GM12878 (cell line): Measurements from ENCODE around the gene MFGE8. TPM values are rescaled to one million over a fixed set of nuclear protein-coding genes. Genes with fewer than 3 reads are reported as not detected.

Experiments used
- ATAC-seq: fragments of 200-7000 bp; cut with Tn5 transposase; 3 replicates; pipeline ENCODE4 v1.9.1; 2020; ENCODE audit warnings: mild to moderate bottlenecking, moderate library complexity
- BruUV-seq: library from RNA; stranded (reverse); fragments of 400-500 nt; replicated peaks from 2 replicates; lab custom pipeline; 2021; lab: Mats Ljungman, UMichigan
- CTCF ChIA-PET: fragments of 300-600 bp; sonication (Branson Sonifier 250); formaldehyde crosslinking; extraction: SDS; loops from one replicate; lab custom pipeline; 2021; ENCODE audit warnings: inconsistent platforms; lab: Yijun Ruan, JAX
- POLR2A ChIA-PET: fragments of 350-600 bp; formaldehyde crosslinking; extraction: SDS; loops from one replicate; lab custom pipeline; 2021; ENCODE audit warnings: inconsistent platforms; lab: Charles Lee
- RAD21 ChIA-PET: fragments of 300-600 bp; sonication (Branson Sonifier 250); formaldehyde crosslinking; loops from one replicate; lab custom pipeline; 2023; ENCODE audit warnings: antibody characterized with exemption; ENCODE audit not compliant: unreplicated experiment; lab: Charles Lee
- SMC1A ChIA-PET: fragments of 300-600 bp; sonication (Branson Sonifier 250); formaldehyde crosslinking; loops from one replicate; lab custom pipeline; 2023; ENCODE audit not compliant: unreplicated experiment, uncharacterized antibody; lab: Charles Lee
- DNase-seq: peaks from one replicate; pipeline ENCODE4 v3.0.0-alpha.2; 2011; ENCODE audit warnings: low read depth, low spot score
- FAIRE-seq: peaks from 3 replicates; lab custom pipeline; 2011; peaks lifted over from hg19 to GRCh38; lab: Jason Lieb, UNC
- H2AFZ ChIP-seq: 2 replicates; pipeline ENCODE4 v1.6.0; 2011; ENCODE audit warnings: low read depth, low read length, control low read depth; ENCODE audit not compliant: control insufficient read depth
- H3K27ac ChIP-seq: 2 replicates; pipeline ENCODE4 v1.5.1; 2011; ENCODE audit warnings: control low read depth; ENCODE audit not compliant: control insufficient read depth, insufficient read depth
- H3K27me3 ChIP-seq, 2 experiments: replicated peaks in 1 of 2; 2 replicates each; pipeline versions ENCODE4 v1.6.0 to v1.6.1; 2011; ENCODE audit warnings: low read length in 1 of 2; ENCODE audit not compliant: control insufficient read depth in 2 of 2, insufficient read depth in 2 of 2
- H3K36me3 ChIP-seq, 2 experiments: 2 replicates each; pipeline ENCODE4 v1.5.1; 2011; ENCODE audit warnings: low read length in 1 of 2; ENCODE audit not compliant: control insufficient read depth in 2 of 2, insufficient read depth in 2 of 2
- H3K4me1 ChIP-seq: 2 replicates; pipeline ENCODE4 v1.6.1; 2011; ENCODE audit warnings: mild to moderate bottlenecking, low read length, moderate library complexity, mixed read lengths; ENCODE audit not compliant: control insufficient read depth, insufficient read depth
- H3K4me2 ChIP-seq: 2 replicates; pipeline ENCODE4 v1.6.0; 2011; ENCODE audit warnings: control low read depth; ENCODE audit not compliant: control insufficient read depth, insufficient read depth
- H3K4me3 ChIP-seq: fragments of 200-600 bp; sonication (generic); 2 replicates; pipeline ENCODE4 v1.5.1; 2016
- H3K79me2 ChIP-seq: 2 replicates; pipeline ENCODE4 v1.6.0; 2011; ENCODE audit warnings: low read length; ENCODE audit not compliant: control insufficient read depth, insufficient read depth
- H3K9ac ChIP-seq: 2 replicates; pipeline ENCODE4 v1.8.0; 2011; ENCODE audit warnings: low read length, control low read depth, mixed read lengths; ENCODE audit not compliant: control insufficient read depth, insufficient read depth
- H3K9me3 ChIP-seq: replicated peaks from 3 replicates; pipeline ENCODE4 v1.5.1; 2011; ENCODE audit warnings: mild to moderate bottlenecking, low read length; ENCODE audit not compliant: control insufficient read depth, insufficient read depth
- H4K20me1 ChIP-seq: 2 replicates; pipeline ENCODE4 v1.6.0; 2011; ENCODE audit not compliant: control insufficient read depth, insufficient read depth
- BACH1 ChIP-seq: fragments of 450-650 bp; IDR thresholded peaks from 2 replicates; pipeline ENCODE4 v1.6.1; 2017; ENCODE audit warnings: mild to moderate bottlenecking, borderline replicate concordance
- BCL3 ChIP-seq: IDR thresholded peaks from 2 replicates; pipeline ENCODE4 v1.6.1; 2011; ENCODE audit warnings: borderline replicate concordance, low read depth, mild to moderate bottlenecking, moderate library complexity, low read length; ENCODE audit not compliant: insufficient read depth, poor library complexity, severe bottlenecking
- CEBPB ChIP-seq, 2 experiments: fragments of 150-350 bp in 1 of 2; IDR thresholded peaks; 2 replicates each; pipeline ENCODE4 v1.6.1; 2012 to 2014; ENCODE audit warnings: low read depth in 2 of 2, low read length in 2 of 2, borderline replicate concordance in 1 of 2, inconsistent platforms in 1 of 2
- CEBPZ ChIP-seq: fragments of 150-350 bp; IDR thresholded peaks from 2 replicates; pipeline ENCODE4 v1.6.1; 2016; ENCODE audit warnings: low read depth, low read length
- EP300 ChIP-seq, 2 experiments: fragments of 150-350 bp in 1 of 2; IDR thresholded peaks; 2 replicates each; pipeline ENCODE4 v1.6.1; 2011 to 2012; ENCODE audit warnings: low read depth in 2 of 2, low read length in 2 of 2, borderline replicate concordance in 1 of 2, improper control_type of control experiment in 1 of 2, inconsistent platforms in 1 of 2; ENCODE audit not compliant: control insufficient read depth in 1 of 2
- MEF2A ChIP-seq: IDR thresholded peaks from 2 replicates; pipeline ENCODE4 v1.6.1; 2011; ENCODE audit warnings: low read depth, mild to moderate bottlenecking, low read length, moderate library complexity; ENCODE audit not compliant: insufficient read depth
- MYB ChIP-seq: fragments of 150-350 bp; IDR thresholded peaks from 2 replicates; pipeline ENCODE4 v1.6.1; 2014; ENCODE audit warnings: mild to moderate bottlenecking, low read depth, low read length, borderline replicate concordance
- NFYB ChIP-seq: IDR thresholded peaks from 2 replicates; pipeline ENCODE4 v1.6.1; 2011; ENCODE audit warnings: low read depth, mild to moderate bottlenecking, low read length, improper control_type of control experiment, moderate library complexity; ENCODE audit not compliant: insufficient read depth
- PAX8 ChIP-seq: fragments of 450-650 bp; IDR thresholded peaks from 2 replicates; pipeline ENCODE4 v1.6.1; 2017; ENCODE audit warnings: mild to moderate bottlenecking, moderate library complexity
- RCOR1 ChIP-seq: conservative IDR thresholded peaks from 2 replicates; pipeline ENCODE4 v1.6.1; 2012; ENCODE audit warnings: low read depth, low read length, improper control_type of control experiment
- RUNX3 ChIP-seq: IDR thresholded peaks from 2 replicates; pipeline ENCODE4 v1.6.1; 2012; ENCODE audit warnings: low read length, inconsistent platforms
- SMARCA5 ChIP-seq: fragments of 450-650 bp; IDR thresholded peaks from 2 replicates; pipeline ENCODE4 v1.6.1; 2017; ENCODE audit warnings: mild to moderate bottlenecking
- SPI1 ChIP-seq: IDR thresholded peaks from 2 replicates; pipeline ENCODE4 v1.6.1; 2011; ENCODE audit warnings: low read depth, mild to moderate bottlenecking, low read length, moderate library complexity, borderline replicate concordance; ENCODE audit not compliant: insufficient read depth
- SUPT20H ChIP-seq: IDR thresholded peaks from 2 replicates; pipeline ENCODE4 v1.6.1; 2011; ENCODE audit warnings: low read depth, mild to moderate bottlenecking, low read length, moderate library complexity, borderline replicate concordance; ENCODE audit not compliant: control insufficient read depth
- WGBS: methylation state at CpG from one replicate; pipeline ENCODE4 v1.1.6; 2016; ENCODE audit warnings: low lambda C conversion rate; ENCODE audit not compliant: insufficient replicate concordance, insufficient coverage; ENCODE audit errors: missing lambda C conversion rate; 5-methylcytosine and 5-hydroxymethylcytosine counted together
- in situ Hi-C: fragments of 300-500 bp; cut with MboI; formaldehyde crosslinking; loops from 9 replicates; pipeline ENCODE4 v1.14.3; 2018; ENCODE audit warnings: mixed read lengths
- intact Hi-C: fragments of 100-400 bp; cut with micrococcal nuclease; formaldehyde crosslinking; loops from one replicate; pipeline ENCODE4 v1.14.2; 2022; ENCODE audit not compliant: unreplicated experiment
- polyA plus RNA-seq, 11 experiments: library from polyadenylated mRNA; depleted of rRNA in 4 of 11; unstranded in 6 of 11; stranded (reverse) in 5 of 11; fragments of >200 nt; fragmentation: Nextera tagmentation in 4 of 11; fragmentation: Illumina TruSeq in 1 of 11; extraction: Ambion mirVana in 4 of 11; extraction: Trizol in 1 of 11; gene quantifications; 1 replicate in 1 of 11; 2 replicates in 10 of 11; pipeline versions ENCODE4 v1.2.1 to v1.2.3, GENCODE V29; 2011 to 2016; ENCODE audit warnings: inconsistent platforms in 2 of 11, missing spikeins in 2 of 11, low read depth in 1 of 11
- total RNA-seq, 4 experiments: library from RNA; depleted of rRNA in 3 of 4; stranded (reverse); fragments of >200 nt in 3 of 4; fragmentation: Illumina TruSeq in 1 of 4; extraction: Trizol in 1 of 4; gene quantifications; 2 replicates each; pipeline versions ENCODE4 v1.2.1 to v1.2.3, GENCODE V29; 2013 to 2021

MFGE8 gene
- total and polyA plus RNA-seq, 10 of the 15 experiments (the other 5 are each of a cell fraction or from before 2014, with no cell fraction given), result 0.81 to 5.9 (median 1.0) TPM; not detected in 2

- TF ChIP-seq EP300 (IDR thresholded peaks at IDR 0.05; ENCODE audit: borderline replicate concordance in 1 of 2, control insufficient read depth in 1 of 2, low read depth in 2 of 2, low read length in 2 of 2) (no peak), SMARCA5 (no peak), PAX8 (no peak), MEF2A (no peak), SPI1 (no peak), NFYB (no peak), SUPT20H (no peak), BACH1 (no peak)
Measured at GRCh38 chr15:88908697-88909621, 4.2 kb downstream of the MFGE8 start (continued).

GRCh38 chr15:88908123-88908522 lies 5.1 kb downstream of the MFGE8 start:
- ChIA-PET POLR2A (interaction anchor here (0.7 kb wide), 1 partner anchor 10 kb away, joined by 4 read pairs; no protein-coding TSS in a partner anchor), CTCF (interaction anchor here (0.5 to 2.3 kb wide), 5 partner anchors 95 to 114 kb away, joined by 3 to 8 read pairs (median 3); no protein-coding TSS in a partner anchor), SMC1A (no interaction called here), RAD21 (interaction anchor here (0.7 kb wide), 1 partner anchor 74 kb away, joined by 3 read pairs; no protein-coding TSS in a partner anchor)
- peaks cover 0 to 2% of the 10 kb centered on the region in 2 experiments; a peak in 2 of 4 replicates for H3K27me3 ChIP-seq
- intact Hi-C loops (no loop called here), in situ Hi-C loops (loop anchor here (5.0 kb wide), 1 partner anchor 109 kb away; no protein-coding TSS in a partner anchor)
- no peaks in the 10 kb centered on the region for H3K4me1 ChIP-seq
- DNase-seq, result no peak
- ATAC-seq, result no peak
- no peak for FAIRE-seq
- H2AFZ ChIP-seq, result no peak overlapping the region
- no peak overlapping the region for H3K27ac ChIP-seq
- H3K36me3 ChIP-seq, result no peaks in the 10 kb centered on the region
- 59% methylated on average over 12 of the region's 12 CpGs for WGBS
- H3K4me3 ChIP-seq, result no peak overlapping the region
- H3K79me2 ChIP-seq, result no peaks in the 10 kb centered on the region
- TF ChIP-seq BCL3, result no peak
- no peak for TF ChIP-seq RCOR1
- TF ChIP-seq CEBPB (IDR thresholded peaks at IDR 0.05; ENCODE audit: borderline replicate concordance in 1 of 2, low read depth in 2 of 2, low read length in 2 of 2), result no peak
- no peak for TF ChIP-seq RUNX3
- no peak for TF ChIP-seq CEBPZ
- no peak for TF ChIP-seq MYB
- 0 out of 2 replicates have a peak, but pooled peaks cover 5% of the 10 kb centered on the region for H4K20me1 ChIP-seq
- H3K9ac ChIP-seq, result no peak overlapping the region
- no TSS peak for BruUV-seq
- H3K4me2 ChIP-seq, result no peak overlapping the region
- H3K9me3 ChIP-seq, result no peaks in the 10 kb centered on the region
